Prostate gland (tissue), 2 donors: ENCODE data around the gene RBM20.

Source experiments
- CTCF ChIP-seq, 4 experiments: fragments of 200-600 bp in 2 of 4; fragments of 450-650 bp in 2 of 4; sonication (generic) in 2 of 4; IDR thresholded peaks; 1 replicate in 3 of 4; 2 replicates in 1 of 4; pipeline ENCODE4 v1.5.1; 2016 to 2019; ENCODE audit warnings: antibody characterized with exemption in 4 of 4, mild to moderate bottlenecking in 2 of 4, moderate library complexity in 2 of 4
- POLR2A ChIP-seq: fragments of 450-650 bp; IDR thresholded peaks from one replicate; pipeline ENCODE4 v1.6.1; 2016; ENCODE audit warnings: antibody characterized with exemption, mild to moderate bottlenecking

DNA sequence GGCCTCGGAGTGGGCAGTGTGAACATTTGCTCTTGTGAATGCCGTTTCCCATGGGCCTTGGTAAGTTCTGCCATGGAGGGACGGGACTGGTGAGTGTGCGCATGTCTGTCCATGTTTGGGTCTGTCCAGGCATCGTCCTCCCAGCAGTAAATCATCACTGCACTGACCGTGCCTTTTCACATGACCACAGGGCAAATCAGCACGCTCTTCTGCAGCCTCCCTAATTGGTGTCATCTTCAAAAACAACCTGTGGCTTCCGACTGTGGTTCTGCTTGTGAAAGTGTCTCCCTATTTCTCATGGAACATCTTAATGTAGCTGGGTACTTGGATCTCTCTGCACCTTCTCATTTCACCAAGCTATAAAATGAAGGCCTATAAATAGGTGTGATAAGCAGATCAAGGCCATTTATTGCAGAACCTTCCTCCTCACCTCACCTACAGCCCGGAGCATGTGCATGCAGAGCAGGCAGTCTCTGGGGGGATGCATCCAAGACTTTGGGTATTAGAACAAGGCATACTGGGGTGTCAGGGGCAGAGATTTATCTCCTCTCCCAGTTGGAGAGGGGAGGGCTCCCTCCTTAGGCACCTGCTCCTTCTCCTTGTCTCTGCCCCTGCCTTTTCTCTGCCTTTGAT, 77.4 kb downstream of the RBM20 start:
- TF ChIP-seq CTCF (IDR thresholded peaks at IDR 0.05) = no peak
- no peak for TF ChIP-seq POLR2A
